ENCODE measurements around the gene AIDA. TPM values are rescaled to one million over a fixed set of nuclear protein-coding genes. Genes with fewer than 3 reads are reported as not detected.

AIDA gene
- polyA plus RNA-seq, 2 of the 4 experiments (the other 2 are of a cell fraction), result 50.3 to 90.1 TPM

DNA sequence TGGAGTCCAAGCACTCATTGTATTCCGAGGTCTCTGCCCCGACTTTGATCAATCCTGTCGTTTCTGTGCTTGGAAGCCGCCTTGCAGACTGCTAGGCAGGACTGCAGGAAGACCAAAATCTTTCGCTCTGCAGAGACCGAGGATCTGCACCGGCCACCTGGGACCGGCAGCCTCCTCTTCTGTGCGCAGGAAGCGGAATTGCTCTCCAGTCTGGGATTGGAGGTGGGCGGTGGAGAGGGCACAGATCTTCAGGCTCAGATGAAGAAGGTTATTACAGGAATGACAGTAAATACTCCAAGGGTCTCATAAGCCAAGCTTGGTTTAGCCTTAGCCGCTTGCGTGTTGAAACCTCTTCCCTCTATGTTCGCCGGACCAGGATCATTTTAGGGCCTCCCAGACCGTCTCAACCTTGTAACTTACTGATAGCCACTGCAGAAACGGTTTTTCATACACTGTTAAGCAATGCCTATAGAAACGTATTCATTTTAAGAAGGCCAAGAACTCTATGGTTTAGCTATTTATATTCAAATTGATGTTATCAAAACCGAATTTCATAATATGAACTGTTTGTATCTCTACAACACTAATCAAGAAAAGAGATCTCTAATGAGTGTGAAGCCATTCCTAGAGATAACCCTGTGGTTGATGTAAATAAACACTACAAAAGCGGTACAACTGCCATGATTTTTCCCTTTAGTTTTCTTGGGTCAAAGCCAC is 93.3 kb downstream of the AIDA start:
- peak overlapping the region; percentile 100 for H3K4me3 ChIP-seq
- peaks cover 8% of the 10 kb centered on the region; the same call in 2 of the 3 replicates for H3K4me1 ChIP-seq
- DNase-seq (ENCODE audit: low read depth in 1 of 2, low spot score in 1 of 2) (no peak), FAIRE-seq (no peak), ATAC-seq (peak in 1 of 2 experiments; percentile 3; a peak in 2 of 6 replicates)
- no peak for TF ChIP-seq RNF2 (IDR thresholded peaks at IDR 0.05; ENCODE audit: borderline replicate concordance, low read depth)
- TF ChIP-seq, protein P1, sequence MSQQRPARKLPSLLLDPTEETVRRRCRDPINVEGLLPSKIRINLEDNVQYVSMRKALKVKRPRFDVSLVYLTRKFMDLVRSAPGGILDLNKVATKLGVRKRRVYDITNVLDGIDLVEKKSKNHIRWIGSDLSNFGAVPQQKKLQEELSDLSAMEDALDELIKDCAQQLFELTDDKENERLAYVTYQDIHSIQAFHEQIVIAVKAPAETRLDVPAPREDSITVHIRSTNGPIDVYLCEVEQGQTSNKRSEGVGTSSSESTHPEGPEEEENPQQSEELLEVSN (IDR thresholded peaks at IDR 0.05; ENCODE audit: borderline replicate concordance, low read depth), result no peak
- TF ChIP-seq HOXA7 (CRISPR knock-in tag; IDR thresholded peaks at IDR 0.05), result no peak
- TF ChIP-seq EHMT2 (IDR thresholded peaks at IDR 0.05; ENCODE audit: low read depth), result no peak
- TF ChIP-seq BHLHE40 (IDR thresholded peaks at IDR 0.05; ENCODE audit: low read depth, low read length), result no peak
- no peak for TF ChIP-seq TP53 (CRISPR knock-in tag; IDR thresholded peaks at IDR 0.05)
- TF ChIP-seq HOXB13 (CRISPR knock-in tag; IDR thresholded peaks at IDR 0.05; ENCODE audit: low read depth), result no peak
- TF ChIP-seq RARB (CRISPR knock-in tag; IDR thresholded peaks at IDR 0.05), result no peak
- no peak for TF ChIP-seq MYC (IDR thresholded peaks at IDR 0.05; ENCODE audit: borderline replicate concordance, low read length)
- POLR2A ChIA-PET, result no interaction called here
- peak overlapping the region; percentile 74 for H3K4me2 ChIP-seq
- H3K27ac ChIP-seq, result peak overlapping the region in 1 of 2 experiments; percentile 95; a peak in 5 of 6 replicates
- H3K9me3 ChIP-seq, result no peaks in the 10 kb centered on the region
- CTCF ChIA-PET, result interaction anchor here (1.0 to 3.1 kb wide), 5 partner anchors 10 to 154 kb away, joined by 3 to 19 read pairs (median 6); no protein-coding TSS in a partner anchor
- WGBS (ENCODE audit: missing lambda C conversion rate), result 70% methylated on average over 20 of the region's 20 CpGs

Other genes with a start within 250 kb of the AIDA start
- gene HHIPL2, start 164.4 kb downstream of the AIDA start, polyA plus RNA-seq (2011; rRNA removed), result 19.6 and 21.0 TPM in 2 replicates
- 10.5 to 16.6 TPM (median 14.3 TPM) in 3 replicates for gene HHIPL2, start 164.4 kb downstream of the AIDA start, polyA plus RNA-seq (2017; fragmentation: RNase III; extraction: RNeasy Plus Mini Kit Qiagen cat#74134 plus additional on column Dnase treatment)
- 16.0 and 21.7 TPM in 2 replicates for gene TAF1A, start 122.6 kb downstream of the AIDA start, polyA plus RNA-seq (2011; rRNA removed)
- gene TAF1A, start 122.6 kb downstream of the AIDA start, polyA plus RNA-seq (2017; fragmentation: RNase III; extraction: RNeasy Plus Mini Kit Qiagen cat#74134 plus additional on column Dnase treatment), result 11.7 to 13.0 TPM (median 12.1 TPM) in 3 replicates
- gene MIA3, start 94.4 kb downstream of the AIDA start, polyA plus RNA-seq (2011; rRNA removed), result 39.2 and 40.3 TPM in 2 replicates
- gene MIA3, start 94.4 kb downstream of the AIDA start, polyA plus RNA-seq (2017; fragmentation: RNase III; extraction: RNeasy Plus Mini Kit Qiagen cat#74134 plus additional on column Dnase treatment), result 16.4 to 17.5 TPM (median 17.2 TPM) in 3 replicates
- 9.9 and 15.0 TPM in 2 replicates for gene BROX, start 73 bp upstream of the AIDA start, polyA plus RNA-seq (2011; rRNA removed)
- gene BROX, start 73 bp upstream of the AIDA start, polyA plus RNA-seq (2017; fragmentation: RNase III; extraction: RNeasy Plus Mini Kit Qiagen cat#74134 plus additional on column Dnase treatment), result 18.9 to 20.8 TPM (median 20.1 TPM) in 3 replicates
- not detected in 2 replicates for gene FAM177B, start 24.7 kb upstream of the AIDA start, polyA plus RNA-seq (2011; rRNA removed)
- not detected in 3 replicates for gene FAM177B, start 24.7 kb upstream of the AIDA start, polyA plus RNA-seq (2017; fragmentation: RNase III; extraction: RNeasy Plus Mini Kit Qiagen cat#74134 plus additional on column Dnase treatment)
- 5.1 and 7.2 TPM in 2 replicates for gene DISP1, start 102.5 kb upstream of the AIDA start, polyA plus RNA-seq (2011; rRNA removed)
- gene DISP1, start 102.5 kb upstream of the AIDA start, polyA plus RNA-seq (2017; fragmentation: RNase III; extraction: RNeasy Plus Mini Kit Qiagen cat#74134 plus additional on column Dnase treatment), result 0.96 to 1.2 TPM (median 1.1 TPM) in 3 replicates

Measured in A549 (cell line).